Measurements from ENCODE around the gene KEAP1.
"Not testable (repeated sequence)": the region's sequence is repeated elsewhere in the genome, so short reads cannot be mapped to it uniquely, and the experiment has no call there.

Gene KEAP1

DNA sequence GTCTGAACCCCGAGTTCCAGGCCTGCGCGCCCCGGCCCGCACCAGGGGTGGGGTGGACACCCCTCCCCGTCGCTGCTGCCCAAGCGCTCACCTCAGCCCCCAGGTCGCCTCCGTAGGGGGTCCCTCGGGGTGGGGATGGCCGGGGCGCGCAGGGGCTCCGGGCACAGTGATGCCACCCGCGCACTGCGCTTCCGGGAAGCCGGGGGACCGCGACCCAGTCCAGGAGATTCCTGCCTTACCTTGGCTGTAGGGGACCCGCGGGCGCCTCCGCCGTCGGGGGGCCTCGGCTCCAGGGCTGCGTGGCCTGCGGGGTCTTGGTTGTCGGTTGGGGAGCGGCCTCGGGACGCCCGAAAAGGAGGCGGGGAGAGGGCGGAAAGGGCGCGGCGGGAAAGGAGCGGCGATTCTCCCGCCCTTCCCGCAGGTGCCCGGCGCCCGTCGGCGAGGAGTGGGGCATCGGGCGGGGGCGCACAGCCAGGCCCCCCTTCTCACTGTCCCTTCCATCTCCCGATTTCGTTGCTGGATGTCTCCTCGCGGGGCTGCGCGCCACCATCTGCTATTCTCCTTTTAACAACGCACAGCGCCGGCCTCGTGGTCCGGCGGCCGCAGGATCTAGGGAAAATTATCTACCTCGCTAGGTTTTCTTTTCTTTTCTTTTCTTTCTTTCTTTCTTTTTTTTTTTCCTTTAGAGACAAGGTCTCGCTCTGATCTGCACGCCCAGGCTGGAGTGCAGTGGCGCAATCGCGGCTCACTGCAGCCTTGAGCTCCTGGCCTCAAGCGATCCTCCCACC lies at the start of gene KEAP1:
Gene KEAP1 (minus strand): TSS at position 355 of the 788 bp plus-strand sequence. CDS start 3,323 bp downstream, outside the sequence.
- peak; percentile 25 for DNase-seq

DNA sequence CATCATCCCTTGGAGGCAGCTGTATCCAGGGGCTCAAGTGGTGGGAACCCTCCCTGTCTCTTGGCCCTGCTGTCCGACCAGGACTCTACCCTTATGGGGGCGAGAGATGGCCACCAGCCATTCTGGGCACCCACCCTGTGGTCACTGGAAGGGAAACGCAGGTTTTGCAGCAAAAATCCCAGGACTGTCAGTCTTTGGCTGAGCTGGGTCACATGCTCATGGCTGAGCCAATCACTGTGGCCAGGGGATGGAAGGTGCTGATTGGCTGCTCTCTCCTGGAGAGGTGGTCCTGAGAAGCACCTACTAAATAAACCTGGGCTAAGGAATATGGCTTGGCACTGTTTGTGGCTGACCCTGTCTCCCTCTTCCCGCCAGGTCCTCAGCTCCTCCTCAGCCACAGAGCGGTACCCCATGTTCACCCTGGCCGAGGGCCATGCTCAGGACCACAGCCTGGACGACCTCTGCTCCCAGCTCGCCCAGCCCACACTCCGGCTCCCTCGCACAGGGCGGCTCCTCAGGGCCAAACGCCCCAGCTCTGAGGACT lies 49.4 kb upstream of the KEAP1 start:
- peak; percentile 44 for DNase-seq

DNA sequence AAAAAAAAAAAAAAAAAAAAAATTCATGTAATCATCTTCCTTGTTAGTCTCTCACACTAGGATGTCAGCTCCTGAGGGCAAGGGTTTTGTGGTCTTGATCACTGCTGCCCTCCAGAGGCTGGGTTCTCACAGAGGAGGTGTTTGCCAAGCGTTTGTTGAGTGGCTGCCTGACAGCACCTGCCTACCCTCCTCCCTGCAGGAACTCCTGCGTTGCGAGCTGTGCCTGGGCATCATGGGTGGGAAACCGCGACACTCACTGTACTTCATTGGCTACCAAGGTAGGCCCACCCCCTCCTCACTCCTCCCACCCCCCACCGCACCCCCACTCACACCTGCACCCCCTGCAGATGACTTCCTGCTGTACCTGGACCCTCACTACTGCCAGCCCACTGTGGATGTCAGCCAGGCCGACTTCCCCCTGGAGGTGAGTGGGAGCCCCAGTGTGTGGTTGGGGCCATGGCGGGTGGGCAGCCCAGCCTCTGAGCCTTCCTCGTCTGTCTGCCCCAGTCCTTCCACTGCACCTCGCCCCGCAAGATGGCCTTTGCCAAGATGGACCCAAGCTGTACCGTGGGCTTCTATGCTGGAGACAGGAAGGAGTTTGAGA lies 48.6 kb upstream of the KEAP1 start:
- DNase-seq: peak; percentile 64

DNA sequence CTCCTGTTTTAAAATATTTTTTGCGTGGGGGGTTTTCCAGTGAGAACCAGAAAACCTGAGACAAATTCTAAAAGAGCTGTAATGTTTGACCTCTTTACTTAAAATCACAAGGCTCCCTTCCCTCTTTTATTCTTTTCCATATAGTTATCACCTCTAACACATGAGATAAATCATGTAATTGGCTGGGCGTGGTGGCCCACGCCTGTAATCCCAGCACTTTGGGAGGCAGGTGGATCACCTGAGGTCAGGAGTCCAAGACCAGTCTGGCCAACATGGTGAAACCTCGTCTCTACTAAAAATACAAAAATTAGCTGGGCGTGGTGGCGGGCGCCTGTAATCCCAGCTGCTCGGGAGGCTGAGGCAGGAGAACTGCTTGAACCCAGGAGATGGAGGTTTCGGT lies 47.9 kb upstream of the KEAP1 start:
- DNase-seq: not testable (repeated sequence)

DNA sequence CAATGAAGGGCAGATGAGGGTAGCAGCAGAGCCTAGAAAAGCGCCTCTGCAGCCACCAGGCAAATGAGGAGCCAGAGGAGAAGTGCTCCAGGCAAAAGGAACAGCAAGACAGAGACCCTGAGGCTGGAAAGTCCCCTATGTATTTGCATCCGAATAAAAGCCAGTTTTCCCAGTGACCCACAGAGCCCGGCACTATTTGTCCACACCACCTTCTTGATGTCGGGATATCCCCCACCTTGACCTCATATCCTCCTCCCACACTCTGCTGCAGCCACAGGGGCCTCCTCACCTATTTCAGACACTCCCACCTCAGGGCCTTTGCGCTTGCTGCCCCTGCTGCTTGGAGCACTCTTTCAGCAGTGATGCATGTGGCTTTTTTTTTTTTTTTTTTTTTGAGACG lies 47.2 kb upstream of the KEAP1 start:
- DNase-seq: no peak

DNA sequence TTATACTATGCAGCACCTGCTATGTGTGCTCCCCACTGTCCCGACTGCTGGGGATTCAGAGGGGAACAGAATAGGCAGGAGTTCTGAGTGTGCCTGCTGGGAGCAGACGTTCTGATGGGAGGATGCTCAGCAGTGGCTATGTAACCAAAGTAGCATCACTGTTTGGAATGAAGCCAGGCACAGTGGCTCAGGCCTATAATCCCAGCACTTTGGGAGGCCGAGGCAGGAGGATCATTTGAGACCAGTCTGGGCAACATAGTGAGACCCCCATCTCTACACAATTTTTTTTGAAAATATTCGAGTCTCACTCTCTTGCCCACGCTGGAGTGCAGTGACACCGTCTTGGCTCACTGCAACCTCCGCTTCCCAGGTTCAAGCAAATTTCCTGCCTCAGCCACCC lies 46.6 kb upstream of the KEAP1 start:
- no peak for DNase-seq

DNA sequence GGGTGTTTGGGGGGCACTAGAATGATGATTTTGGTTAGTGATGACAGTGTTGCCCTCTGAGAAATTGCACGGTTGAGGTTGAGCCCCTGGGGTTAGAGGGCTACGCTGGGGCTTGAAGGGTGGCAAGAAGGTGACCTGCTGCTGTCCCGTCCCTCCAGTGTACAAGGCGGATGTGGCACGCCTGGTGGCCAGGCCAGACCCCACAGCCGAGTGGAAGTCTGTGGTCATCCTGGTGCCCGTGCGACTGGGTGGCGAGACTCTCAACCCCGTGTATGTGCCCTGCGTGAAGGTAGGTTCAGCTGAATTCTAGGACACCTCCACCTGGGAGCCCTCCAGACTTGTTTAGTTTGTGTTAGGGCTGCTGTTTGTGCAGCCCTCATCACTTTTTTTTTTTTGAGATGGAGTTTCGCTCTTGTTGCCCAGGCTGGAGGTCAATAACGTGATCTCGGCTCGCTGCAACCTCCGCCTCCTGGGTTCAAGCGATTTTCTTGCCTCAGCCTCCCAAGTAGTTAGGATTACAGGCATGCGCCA lies 45.7 kb upstream of the KEAP1 start:
- DNase-seq: no peak

DNA sequence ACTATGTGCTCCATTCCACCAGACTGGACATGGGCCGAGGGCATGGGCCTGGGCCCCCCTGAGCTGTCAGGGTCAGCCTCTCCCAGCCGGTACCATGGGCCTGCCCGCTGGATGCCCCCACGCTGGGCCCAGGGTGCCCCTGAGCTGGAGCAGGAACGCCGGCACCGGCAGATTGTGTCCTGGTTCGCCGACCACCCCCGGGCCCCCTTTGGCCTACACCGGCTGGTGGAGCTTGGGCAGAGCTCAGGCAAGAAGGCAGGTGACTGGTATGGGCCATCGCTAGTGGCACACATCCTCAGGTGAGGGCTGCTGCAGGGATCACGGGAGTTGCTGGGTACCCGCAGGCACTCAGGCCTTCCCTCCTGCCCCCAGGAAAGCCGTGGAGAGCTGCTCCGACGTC lies 43.7 kb upstream of the KEAP1 start:
- DNase-seq: no peak

DNA sequence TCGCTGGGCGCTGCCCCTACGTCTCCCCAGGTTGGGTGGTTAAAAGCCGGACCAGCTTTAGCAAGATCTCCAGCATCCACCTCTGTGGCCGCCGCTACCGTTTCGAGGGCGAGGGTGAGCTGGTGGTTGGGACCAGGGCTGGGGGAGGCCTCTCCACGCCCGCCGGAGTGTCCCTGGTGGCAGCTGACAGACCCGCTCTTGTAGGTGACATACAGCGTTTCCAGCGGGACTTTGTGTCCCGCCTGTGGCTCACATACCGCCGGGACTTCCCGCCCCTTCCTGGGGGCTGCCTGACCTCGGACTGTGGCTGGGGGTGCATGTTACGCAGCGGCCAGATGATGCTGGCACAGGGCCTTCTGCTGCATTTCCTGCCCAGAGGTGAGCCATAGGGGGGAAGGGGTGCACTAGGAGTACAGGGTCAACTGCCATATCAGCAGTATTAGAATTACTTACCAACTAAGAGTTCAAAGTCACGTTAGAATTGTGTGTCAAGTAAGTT lies 41.6 kb upstream of the KEAP1 start:
- DNase-seq: no peak

DNA sequence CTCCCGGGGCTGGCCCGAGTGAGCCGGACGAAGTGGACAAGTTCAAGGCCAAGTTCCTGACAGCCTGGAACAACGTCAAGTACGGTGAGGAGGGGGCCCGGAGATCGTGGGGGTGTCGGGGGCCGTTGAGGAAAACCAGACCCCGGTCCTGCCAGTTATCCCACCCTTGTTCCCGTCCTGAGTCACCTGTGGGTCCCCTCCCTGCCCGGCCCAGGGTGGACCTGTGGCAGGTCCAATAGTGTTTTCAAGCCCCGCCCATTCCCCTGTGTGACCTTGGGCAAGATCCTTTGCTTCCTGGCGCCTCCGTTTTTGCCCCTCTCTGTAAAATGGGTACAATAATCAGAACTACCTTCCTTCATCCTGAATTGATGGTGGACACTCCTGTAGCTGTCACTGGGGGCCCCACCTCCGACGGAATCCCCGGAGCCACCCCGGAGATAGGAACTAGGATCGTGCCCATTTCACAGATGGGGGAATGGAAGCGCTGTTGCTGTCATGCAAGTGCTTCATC lies 41.1 kb upstream of the KEAP1 start:
- DNase-seq: peak; percentile 15

DNA sequence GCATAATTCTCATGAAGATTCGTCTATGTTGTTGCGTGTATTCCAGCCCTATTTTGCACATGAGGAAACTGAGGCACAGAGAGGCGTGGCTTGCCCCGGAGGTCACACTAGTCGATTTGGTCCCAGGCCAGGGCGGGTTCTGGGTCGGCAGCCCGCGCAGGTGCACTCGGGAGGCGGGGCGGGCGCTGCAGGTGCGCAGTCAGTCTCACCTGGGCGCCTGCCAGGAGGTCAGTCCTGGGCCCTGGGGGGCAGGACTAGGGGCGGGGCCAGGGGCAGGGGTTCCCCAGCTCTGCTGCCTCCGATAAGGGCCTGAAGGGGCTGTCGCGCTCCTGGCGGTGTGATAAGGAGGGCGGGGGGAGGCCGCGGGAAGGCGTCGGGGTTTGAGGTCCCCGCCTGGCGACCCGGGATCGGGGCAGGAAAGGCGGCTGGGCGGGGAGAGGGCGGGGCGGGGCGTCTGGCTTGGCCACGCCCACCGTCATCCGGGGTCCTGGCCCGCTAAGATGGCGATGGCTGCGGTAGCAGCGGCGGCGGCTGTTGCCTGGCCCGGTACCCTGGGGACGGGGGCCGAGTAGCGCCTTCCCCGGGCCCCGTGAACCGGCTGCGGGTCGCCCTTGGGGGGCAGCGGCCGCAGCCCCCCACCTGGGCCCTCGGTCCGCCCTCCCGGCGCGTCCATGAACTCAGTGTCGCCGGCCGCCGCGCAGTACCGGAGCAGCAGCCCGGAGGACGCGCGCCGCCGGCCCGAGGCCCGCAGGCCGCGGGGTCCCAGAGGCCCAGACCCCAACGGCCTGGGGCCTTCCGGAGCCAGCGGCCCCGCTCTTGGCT lies 40.5 kb upstream of the KEAP1 start, which contains the start of gene ATG4D:
Gene ATG4D (plus strand): TSS at position 485 of the 822 bp plus-strand sequence. CDS start 187 bp downstream, at position 672.
- peak; percentile 77 for DNase-seq

DNA sequence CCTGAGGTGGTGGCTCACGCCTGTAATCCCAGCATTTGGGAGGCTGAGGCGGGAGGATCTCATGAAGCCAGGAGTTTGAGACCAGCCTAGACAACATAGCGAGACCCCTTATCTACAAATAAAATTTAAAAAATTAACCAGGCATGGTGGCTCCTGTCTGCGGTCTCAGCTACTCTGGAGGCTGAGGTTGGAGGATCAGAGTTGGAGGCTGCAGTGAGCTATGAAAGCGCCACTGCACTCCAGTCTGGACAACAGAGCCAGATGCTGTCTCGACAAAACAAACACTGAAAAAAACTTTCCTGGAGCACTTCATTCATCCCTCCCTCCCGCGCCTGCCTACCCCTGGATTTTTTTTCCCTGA lies 39.9 kb upstream of the KEAP1 start:
- DNase-seq: no peak

DNA sequence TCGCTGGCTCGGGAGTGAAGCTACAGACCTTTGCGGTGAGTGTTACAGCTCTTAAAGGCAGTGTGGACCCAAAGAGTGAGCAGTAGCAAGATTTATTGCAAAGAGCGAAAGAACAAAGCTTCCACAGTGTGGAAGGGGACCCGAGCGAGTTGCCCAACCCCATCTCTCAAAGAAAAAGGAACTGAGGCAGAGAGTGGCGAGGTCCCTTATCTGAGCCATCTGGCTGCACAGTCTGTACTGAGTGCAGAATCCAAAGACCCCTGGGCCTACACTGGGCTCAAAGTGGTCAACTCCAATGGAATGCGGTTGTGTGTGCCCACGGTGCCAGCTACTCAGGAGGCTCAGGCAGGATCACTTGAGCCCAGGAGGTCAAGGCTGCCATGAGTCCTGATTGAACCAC lies 35.9 kb upstream of the KEAP1 start:
- DNase-seq: not testable (repeated sequence)

DNA sequence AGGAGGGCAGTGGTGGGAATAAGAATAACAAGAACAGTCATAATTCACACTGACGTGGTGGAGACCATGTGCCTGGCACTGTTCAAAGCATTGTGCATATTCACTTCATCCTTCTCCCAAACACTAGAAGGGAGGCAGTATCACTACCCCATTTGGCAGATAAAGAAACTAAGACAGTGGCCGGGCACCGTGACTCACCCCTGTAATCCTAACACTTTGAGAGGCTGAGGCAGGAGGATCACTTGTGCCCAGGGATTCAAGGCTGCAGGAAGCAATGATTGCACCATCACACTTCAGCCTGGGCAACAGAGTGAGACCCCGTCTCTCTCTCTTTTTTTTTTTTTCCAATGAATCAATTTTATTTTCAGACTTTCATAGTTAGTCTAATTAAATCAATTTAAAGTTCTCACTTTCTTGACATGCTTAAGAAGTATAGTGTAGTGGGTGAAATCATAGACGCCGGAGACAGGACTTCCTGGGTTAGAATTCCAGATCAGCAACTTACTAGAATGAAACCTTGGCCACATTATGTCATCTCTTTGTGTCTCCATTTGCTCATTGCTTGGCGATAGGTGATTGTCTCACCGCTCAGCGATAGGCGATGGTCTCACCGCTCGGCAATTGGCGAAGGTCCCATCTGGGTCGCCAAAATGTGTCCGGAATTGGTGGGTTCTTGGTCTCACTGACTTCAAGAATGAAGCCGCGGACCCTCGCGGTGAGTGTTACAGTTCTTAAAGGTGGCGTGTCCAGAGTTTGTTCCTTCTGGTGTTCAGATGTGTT lies 35.2 kb upstream of the KEAP1 start:
- DNase-seq: no peak

DNA sequence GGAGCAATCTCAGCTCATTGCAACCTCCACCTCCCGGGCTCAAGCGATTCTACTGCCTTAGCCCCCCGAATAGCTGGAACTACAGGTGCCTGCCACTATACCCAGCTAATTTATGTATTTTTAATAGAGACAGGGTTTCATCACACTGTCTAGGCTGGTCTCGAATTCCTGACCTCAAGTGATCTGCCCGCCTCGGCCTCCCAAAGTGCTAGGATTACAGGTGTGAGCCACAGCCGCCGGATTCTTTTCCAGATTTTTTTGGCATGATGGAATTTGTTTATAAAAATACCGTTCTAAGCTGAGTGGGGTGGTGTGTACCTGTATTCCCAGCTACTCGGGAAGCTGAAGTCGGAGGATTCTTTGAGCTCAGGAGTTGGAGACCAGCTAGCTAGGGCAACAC lies 34.5 kb upstream of the KEAP1 start:
- DNase-seq: no peak

DNA sequence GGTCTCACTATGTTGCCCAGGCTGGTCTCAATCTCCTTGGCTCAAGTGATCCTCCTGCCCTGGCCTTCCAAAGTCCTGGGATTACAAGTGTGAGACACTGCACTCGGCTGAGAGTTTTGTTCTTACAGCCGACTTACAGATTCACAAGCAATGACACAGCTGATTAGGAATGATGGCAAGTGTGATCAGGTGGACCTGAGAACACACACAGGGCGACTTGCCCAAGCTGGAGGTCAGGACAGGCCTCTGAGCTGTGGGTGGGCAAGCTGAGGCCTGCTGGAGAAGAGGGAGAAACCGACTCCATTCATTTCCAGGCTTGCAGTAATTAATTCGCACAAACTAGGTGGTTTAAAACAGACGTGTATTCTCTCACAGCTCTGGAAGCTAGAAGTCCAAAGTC lies 32.5 kb upstream of the KEAP1 start:
- DNase-seq: no peak

DNA sequence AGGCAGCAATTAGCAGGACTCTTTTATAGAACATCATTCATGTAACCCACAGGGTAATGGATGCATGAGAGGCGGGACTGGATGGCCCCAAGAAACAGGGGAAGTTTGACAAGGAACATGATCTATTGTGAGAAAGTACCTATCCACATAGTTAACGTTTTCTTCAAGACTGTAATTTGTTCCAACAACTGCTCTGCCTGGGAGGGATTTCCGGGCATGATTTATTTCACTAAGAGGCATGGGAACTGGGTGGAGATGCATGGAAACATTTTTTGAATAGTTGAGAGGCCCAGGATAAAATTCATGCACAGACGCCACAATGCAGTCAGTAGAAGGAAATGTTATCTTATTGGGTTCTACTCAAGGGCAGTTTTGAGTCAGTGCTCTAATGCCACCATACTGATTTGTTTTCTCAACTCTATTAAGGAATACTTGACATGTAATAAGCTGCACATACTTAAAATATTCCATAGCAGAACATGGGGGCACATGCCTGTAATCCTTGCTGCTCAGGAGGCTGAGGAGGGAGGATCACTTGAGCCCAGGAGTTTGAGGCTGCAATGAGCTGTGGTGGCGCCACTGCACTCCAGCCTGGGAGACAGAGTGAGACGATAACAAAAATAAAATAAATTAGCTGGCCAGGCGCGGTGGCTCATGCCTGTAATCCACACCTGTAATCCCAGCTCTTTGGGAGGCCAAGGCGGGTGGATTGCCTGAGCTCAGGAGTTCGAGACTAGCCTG lies 30.7 kb upstream of the KEAP1 start:
- DNase-seq: no peak

DNA sequence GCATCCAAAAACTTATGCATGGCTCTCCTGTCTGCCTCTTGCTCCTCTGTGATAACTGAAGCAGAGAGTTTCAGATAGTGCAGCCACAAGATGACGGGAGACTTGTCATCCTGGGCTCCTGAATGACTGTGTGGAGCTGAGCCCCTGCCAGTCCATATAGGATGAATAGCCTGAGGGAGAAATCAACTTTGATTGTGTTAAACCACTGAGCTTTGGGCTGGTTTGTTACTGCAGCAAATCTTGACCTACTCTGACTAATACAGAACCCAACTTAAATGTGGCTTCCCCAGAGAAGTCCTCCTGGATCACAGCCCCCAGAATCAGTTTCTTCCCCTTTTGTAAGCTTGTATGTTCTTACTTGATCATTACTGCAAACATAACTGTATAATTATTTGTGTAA lies 29.3 kb upstream of the KEAP1 start:
- no peak for DNase-seq

DNA sequence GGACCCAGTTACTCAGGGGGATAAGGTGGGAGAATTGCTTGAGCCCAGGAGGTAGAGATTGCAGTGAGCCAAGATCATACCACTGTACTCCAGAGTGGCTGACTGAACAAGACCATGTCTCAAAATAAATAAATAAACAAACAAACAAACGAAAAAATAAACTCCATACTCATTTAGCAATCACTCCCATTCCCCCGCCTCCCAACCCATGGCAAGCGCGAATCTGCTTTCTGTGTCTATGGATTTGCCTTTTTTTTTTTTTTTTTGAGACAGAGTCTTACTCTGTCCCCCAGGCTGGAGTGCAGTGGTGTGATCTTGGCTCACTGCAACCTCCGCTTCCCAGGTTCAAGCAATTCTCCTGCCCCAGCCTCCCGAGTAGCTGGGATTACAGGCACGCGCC lies 23.7 kb upstream of the KEAP1 start:
- not testable (repeated sequence) for DNase-seq

DNA sequence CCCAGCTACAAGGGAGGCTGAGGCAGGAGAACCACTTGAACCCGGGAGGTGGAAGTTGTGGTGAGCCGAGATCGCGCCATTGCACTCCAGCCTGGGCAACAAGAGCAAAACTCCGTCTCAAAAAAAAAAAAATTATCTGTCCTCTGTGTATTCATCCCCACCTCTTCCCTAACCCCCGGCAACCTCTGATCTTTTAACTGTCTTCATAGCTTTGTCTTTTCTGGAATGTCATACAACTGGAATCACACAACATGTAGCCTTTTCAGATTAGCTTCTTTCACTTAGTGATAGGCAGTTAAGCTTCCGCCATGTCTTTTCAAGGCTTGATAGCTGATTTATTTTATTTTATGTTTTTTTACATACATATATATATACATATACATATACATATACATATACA lies 22.5 kb upstream of the KEAP1 start:
- DNase-seq: no peak

DNA sequence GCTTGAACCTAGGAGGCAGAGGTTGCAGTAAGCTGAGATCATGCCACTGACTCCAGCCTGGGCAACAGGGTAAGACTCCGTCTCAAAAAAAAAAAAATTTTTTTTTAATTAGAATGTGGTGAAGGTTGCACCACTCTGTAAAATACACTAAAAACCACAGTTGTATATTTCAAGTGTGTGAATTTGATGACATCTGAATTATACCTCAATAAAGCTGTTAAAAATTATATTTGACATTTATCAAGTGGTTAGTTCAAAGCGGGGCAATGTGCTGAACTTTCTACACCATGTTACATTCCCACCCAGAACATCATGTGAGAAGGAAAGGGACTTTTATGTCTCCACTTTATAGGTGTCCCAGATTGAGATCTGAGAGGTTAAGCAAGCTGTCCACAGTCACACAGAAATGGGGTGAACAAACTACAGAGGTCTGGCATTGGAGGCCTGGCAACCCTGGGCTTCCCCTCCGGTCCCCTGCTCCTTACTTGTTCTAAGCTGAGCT lies 20.0 kb upstream of the KEAP1 start:
- DNase-seq: no peak

Measured in stimulated activated CD4-positive, alpha-beta T cell treated with anti-CD3 and anti-CD28 coated beads, Interleukin-1b, Interleukin-23, amount 100 ng/mL, for 48 hours (primary cell).